ENCODE measurements around the gene MRPL38.

Gene MRPL38

GRCh38 chr17:75913537-75914210, 9.0 kb upstream of the MRPL38 start:
- H3K4me3 ChIP-seq (ENCODE audit: low read depth, low read length) = no peak overlapping the region
- no peak for TF ChIP-seq CTCF (IDR thresholded peaks at IDR 0.05; ENCODE audit: borderline replicate concordance, insufficient read depth, low read depth, low read length)

GRCh38 chr17:75910699-75911098, 6.0 kb upstream of the MRPL38 start:
- H3K4me3 ChIP-seq (ENCODE audit: low read depth, low read length) = no peak overlapping the region
- TF ChIP-seq CTCF (IDR thresholded peaks at IDR 0.05; ENCODE audit: borderline replicate concordance, insufficient read depth, low read depth, low read length) = no peak

- H3K4me3 ChIP-seq (ENCODE audit: low read depth, low read length) = no peak overlapping the region
- no peak for TF ChIP-seq CTCF (IDR thresholded peaks at IDR 0.05; ENCODE audit: borderline replicate concordance, insufficient read depth, low read depth, low read length)
Observed at GRCh38 chr17:75909812-75910274, 5.2 kb upstream of the MRPL38 start.

- H3K4me3 ChIP-seq (ENCODE audit: low read depth, low read length) = no peak overlapping the region
- TF ChIP-seq CTCF (IDR thresholded peaks at IDR 0.05; ENCODE audit: borderline replicate concordance, insufficient read depth, low read depth, low read length) = no peak
Observed at GRCh38 chr17:75909051-75909811, 4.5 kb upstream of the MRPL38 start.

- no peak overlapping the region for H3K4me3 ChIP-seq (ENCODE audit: low read depth, low read length)
- no peak for TF ChIP-seq CTCF (IDR thresholded peaks at IDR 0.05; ENCODE audit: borderline replicate concordance, insufficient read depth, low read depth, low read length)
Observed at GRCh38 chr17:75908201-75908600, 3.5 kb upstream of the MRPL38 start.

- no peak overlapping the region for H3K4me3 ChIP-seq (ENCODE audit: low read depth, low read length)
- TF ChIP-seq CTCF (IDR thresholded peaks at IDR 0.05; ENCODE audit: borderline replicate concordance, insufficient read depth, low read depth, low read length) = no peak
Observed at GRCh38 chr17:75906143-75906884, 1.6 kb upstream of the MRPL38 start.

Data from GM12875 (cell line).